Epithelial cell of prostate (primary cell): ENCODE data around the gene COL23A1.
"Not testable (repeated sequence)": the region's sequence is repeated elsewhere in the genome, so short reads cannot be mapped to it uniquely, and the experiment has no call there.

Experiments used
- DNase-seq: peaks from one replicate; pipeline ENCODE4 v3.0.0-alpha.2; 2011; ENCODE audit warnings: low read depth, low spot score
- H3K27ac ChIP-seq: fragments of 450-650 bp; 2 replicates; pipeline ENCODE4 v1.5.1; 2017; ENCODE audit warnings: mild to moderate bottlenecking

COL23A1 gene

DNA sequence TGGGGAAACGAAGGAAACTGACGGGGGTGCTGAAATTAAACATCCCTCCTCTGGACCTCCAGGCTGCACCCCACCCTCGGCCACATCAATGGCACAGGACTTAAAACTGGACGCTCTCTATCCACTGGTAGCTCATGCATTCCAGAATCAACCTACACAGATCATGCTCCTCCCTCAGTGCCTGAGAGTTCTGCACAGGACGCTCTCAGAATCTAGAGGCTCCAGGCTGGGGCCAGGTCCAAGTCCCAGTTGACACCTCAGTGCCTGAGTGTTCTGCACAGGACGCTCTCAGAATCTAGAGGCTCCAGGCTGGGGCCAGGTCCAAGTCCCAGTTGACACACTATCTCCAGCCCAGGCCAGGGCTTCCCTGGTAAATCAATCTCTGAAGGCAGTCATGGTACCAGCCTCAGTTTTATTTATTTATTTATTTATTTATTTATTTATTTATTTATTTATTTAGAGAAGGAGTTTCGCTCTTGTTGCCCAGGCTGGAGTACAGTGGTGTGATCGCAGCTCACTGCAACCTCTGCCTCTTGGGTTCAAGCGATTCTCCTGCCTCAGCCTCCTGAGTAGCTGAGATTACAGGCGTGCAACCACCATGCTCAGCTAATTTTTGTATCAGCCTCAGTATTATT, 103.2 kb downstream of the COL23A1 start:
- not testable (repeated sequence) for H3K27ac ChIP-seq, DNase-seq

DNA sequence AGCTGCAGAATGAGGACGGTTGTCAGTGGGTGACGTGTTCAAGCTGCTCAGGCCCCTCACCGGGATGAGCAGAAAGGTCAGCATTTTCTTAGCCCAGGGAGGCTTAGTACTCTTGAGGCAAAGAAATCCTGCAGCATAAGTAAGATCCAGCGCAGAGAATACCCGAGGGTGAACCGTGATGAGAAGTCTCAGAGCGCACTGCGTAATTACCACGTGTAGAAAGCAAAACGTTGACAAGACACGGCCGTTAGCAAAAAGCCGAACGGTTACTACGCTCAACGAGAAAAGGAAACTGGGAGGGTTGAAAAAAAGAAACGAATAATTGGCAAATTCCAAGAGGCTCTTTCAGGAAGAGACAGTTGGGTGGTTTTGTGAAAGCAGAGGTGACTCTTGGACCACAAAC, 104.0 kb downstream of the COL23A1 start:
- no peak for DNase-seq
- no peak overlapping the region for H3K27ac ChIP-seq

DNA sequence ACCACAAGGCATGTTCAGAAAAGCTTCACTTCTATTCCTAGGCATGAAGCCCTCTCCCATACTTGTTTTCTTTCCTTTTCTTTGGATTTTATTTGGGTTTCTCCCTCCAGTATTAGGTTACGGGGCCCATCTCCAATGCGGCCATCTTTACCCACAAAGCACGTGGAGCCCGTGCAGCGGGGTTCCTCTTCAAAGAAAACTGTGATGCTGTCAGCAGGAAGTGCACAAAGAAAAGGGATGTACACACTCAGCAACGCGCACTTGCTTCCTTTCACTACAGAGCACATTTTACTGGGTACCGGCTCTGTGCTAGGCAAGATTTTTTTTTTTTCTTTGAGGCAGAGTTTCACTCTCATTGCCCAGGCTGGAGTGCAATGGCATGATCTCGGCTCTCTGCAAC, 106.6 kb downstream of the COL23A1 start:
- H3K27ac ChIP-seq, result no peak overlapping the region
- DNase-seq, result no peak

DNA sequence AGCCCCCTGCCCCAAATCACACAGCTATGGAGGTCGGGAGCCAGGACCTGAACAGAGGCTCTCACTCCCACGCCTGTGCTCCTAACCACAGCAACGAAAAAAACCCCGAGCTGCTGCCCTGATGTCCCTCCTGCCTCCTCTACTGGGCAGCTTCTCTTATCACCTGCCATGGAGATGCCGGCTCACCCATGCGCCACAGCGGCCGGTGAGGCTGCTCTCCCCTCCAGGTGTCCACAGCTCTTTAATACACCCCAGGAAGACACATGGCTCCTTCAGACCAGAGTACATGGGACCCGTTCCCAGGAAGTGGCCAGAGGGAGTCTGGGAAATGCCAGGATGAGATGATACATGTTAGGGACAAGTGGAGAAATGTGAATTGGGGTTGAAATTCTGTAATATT, 110.9 kb downstream of the COL23A1 start:
- no peak overlapping the region for H3K27ac ChIP-seq

DNA sequence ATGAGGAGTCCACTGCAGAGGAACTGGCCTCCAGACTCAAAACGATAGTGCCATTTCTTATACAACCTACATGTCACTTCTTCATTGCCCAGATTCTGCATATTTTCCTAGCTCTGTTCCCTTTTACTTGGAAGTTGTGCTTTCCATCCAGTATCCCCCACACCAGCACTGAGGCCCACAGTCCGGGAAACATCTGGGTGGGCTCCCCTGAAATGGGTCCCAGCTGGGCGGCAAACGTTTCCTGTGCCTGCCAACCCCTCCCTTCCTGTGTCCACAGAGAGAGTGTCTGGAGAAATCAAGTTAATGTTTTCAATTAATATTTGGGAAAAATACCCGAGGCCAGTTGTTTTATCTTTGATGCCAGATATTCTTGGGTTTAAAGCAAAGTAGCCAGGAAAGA, 111.8 kb downstream of the COL23A1 start:
- no peak for DNase-seq

More for the DNA sequence above, 110.9 kb downstream of the COL23A1 start:
- no peak for DNase-seq

DNA sequence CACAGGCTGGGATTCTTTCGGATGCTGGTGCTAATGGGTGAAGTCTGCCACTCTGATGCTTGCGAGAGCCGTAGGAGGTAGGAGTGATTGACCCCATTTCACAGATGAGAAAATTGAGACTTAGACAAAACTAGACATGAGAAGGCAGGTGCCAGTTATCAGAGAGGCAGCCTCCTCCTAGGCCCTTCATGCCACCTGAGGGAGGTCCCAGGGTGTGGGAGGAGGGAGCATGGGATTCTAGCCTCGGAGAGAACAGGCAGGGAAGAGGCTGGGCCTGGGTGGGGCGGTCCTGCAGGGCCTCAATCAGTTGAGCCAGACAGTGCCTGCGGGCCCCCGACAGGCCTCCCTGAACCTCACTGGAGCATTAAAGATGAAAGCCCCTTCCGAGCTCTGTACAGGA, 112.4 kb downstream of the COL23A1 start:
- DNase-seq, result no peak
- H3K27ac ChIP-seq, result no peak overlapping the region

More for the DNA sequence above, 111.8 kb downstream of the COL23A1 start:
- H3K27ac ChIP-seq, result no peak overlapping the region

DNA sequence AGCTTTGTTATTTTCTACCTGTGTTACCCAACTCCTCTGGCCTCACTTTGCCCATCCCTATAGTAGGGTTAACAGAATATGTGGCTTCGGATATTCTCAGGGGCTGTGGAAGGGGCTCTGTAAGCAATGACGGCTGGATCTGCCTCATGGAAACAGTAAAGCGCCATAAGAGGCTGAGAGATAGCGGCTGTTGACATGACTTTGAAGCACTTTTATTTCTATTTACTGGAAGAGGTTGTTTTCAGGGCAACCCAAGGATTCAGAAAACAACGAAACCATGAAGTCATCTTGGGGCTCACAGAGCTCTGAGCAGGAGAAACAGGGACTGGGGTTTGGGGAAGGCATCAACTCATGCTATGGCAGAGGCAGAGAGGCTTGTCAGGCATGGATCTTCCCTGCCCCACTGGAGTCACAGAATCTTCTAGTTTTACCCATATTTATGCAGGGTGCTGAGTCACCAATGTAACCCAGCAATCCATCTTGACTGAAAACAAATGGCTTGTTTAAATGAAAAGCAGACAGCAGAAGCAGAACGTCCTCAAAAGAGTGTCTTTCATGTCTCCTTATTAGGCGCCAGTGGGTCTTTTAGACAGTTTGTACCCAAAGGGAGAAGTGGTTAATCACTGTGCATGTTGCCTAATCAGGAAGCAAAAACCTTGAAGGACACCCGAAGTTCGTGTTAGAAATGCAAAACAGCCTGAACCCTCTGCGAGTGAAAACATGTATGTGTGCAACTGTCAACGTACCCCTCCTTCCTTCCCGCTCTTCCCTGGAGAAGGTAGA, 113.0 kb downstream of the COL23A1 start:
- no peak overlapping the region for H3K27ac ChIP-seq
- no peak for DNase-seq

DNA sequence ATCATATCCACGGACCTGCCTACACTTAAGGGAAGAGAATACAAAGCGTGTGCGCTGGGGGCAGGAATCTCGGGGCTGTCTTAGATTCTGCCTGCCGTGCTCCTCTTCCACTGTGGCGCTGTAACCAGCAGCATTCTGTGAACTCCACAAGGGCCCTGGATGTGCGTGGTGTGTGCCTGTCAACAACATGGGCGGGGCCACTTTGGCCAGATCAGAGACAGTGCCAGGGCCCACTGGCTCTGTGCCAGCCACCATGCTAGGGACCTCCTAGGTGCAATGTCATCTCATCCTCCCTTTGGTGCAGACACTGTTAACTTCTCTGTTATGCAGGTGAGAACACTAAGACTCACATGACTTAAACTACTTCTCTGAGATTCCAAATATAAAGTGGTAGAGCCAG, 113.7 kb downstream of the COL23A1 start:
- no peak for DNase-seq
- no peak overlapping the region for H3K27ac ChIP-seq

DNA sequence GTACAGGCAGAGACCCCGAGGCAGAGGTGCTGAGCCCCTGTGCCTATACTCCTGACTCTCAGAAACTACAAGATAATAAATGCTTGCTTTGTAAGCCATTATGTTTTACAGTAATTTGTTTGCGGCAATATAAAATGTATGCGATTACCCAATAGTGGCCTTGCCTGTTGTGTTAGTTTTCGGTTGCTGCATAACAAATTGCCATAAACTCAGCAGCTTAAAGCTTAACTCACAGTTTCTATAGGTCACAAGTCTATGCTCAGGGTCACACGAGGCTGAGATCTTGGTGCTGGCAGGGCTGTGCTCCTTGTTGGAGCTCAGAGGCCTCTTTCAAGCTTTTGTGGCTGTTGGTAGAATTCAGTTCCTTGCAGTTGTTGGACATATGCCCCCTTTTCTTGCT, 114.8 kb downstream of the COL23A1 start:
- H3K27ac ChIP-seq, result no peak overlapping the region

DNA sequence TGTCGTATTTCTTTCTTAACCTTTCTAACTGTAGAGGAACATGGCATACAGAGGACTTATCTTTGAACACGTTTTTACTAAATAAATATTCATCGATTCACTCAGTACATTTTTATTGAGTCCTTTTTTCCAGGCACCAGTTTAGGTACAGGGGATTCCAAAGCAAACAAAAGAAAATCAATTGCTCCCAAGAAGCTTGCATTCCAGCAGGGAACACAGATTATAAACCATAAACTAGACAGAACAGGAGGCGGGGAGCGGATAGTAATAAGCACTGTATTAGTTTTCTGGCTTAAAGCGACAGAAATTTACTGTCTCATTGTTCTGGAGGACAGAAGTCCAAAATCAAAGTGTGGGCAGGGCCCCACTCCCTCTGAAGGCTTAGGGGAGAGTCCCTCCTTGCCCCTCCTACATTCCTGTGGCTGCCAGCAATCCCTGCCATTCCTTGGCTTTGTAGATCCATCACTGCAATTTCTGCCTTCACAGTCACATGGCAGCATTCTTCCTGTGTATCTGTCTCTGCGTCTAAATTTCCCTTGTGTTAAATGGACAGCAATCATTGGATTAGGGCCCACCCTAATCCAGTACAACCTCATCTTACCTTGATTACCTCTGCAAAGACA, 115.5 kb downstream of the COL23A1 start:
- DNase-seq, result no peak
- no peak overlapping the region for H3K27ac ChIP-seq

More for the DNA sequence above, 114.8 kb downstream of the COL23A1 start:
- DNase-seq, result no peak

DNA sequence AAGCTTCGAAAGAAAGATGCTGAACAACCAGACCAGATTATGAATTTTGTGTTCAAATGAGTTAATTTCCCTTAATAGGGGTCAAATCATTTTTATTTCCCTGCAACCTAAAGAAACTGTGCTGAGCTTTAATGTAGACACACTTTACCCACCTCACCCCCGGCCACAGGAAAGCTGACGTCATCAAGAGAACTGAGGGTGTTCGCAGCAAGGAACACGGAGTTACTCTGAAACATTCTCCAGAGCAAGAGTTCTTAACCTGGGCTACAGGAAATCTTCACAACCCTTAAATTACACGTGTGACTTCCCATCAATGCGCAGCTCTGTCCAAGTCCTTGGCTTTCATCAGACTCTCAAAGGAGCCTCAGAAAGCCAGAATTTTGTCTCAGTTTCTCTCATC, 116.3 kb downstream of the COL23A1 start:
- no peak for DNase-seq

DNA sequence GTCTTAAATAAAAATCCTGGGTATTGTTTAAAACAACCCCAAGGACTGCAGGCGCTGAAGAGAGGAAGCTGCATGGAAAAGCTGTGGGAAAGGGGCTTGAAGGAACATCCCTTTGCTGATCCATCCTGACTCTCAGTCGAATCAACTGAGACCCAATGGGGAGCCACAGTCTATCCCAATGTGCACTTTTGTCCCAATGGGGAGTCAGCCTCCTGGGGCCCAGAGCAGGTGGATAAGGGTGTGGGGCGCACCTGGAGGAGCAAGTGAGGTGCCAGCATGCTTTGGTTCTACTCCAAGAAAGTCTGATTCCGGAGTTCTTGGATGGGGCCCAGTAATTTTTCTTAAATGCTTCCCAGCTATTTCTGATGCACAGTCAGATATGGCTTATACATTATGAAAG, 118.1 kb downstream of the COL23A1 start:
- DNase-seq, result no peak
- H3K27ac ChIP-seq, result no peak overlapping the region

More for the DNA sequence above, 116.3 kb downstream of the COL23A1 start:
- no peak overlapping the region for H3K27ac ChIP-seq

DNA sequence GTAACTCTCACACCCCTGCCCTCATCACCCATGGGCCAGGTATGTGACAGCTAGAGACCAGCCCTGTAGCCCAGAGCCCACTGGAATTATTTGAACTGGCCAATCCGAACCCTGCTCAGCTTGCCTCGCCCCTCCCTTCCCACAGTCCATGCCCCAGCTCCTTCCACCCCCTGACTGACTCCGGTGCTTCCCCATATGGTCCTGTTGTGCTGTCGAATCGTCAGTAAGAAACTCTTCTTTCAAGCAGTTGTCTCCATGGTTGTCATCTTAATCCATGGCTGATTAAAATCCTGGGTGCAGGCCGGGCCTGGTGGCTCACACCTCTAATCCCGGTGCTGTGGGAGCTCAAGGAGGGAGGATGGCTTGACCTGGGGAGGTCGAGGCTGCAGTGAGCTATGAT, 118.5 kb downstream of the COL23A1 start:
- H3K27ac ChIP-seq, result no peak overlapping the region
- no peak for DNase-seq

DNA sequence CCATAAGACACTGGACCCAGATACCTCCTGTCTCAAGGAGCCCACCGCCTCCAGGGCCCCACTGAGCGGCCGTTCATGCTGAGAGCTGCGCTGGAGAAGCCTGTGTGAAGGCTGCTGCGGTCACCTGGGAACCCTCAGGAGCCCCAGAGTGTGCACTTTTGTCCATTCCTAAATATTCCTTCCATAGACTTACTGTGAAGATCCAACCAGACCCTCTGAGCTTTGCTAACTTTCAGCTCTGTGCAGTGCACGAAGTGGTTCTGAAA, 119.5 kb downstream of the COL23A1 start:
- no peak for DNase-seq

DNA sequence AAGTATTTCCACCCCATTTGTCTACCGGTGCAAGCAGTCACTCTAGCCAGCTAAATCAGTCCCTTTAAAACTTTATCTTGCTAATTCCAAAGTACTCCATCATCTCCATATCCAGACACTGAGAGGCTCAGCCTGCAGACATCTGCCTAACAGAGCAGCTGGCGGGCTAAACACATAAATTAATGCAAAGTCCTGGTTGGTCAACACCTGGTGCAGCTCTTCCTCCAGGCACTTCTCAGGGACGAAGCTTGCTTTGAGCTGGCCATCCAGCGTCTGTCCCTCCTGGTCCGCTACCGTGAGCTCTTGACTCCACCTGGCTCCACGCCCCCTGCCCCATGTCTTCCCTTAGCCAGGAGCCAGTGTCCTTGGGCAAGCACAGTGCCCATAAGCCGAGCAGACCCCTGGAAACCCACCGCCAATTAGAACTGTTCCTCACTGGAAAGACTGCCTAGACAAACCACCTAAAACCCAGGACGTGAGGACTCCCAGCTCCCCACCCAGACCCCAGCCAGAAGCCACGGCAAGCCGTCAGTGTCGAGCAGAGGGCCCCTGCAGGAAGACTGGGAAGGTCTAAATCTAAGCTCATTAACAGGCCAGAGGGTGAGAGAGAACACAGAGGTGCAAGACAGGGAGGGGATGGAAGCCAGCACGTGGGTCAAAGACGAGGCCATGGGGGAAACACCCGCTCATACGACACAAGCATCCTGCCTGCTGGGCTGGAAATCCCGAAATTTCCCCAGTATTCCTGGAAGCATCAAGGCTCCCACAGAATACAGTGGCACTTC, 120.0 kb downstream of the COL23A1 start:
- H3K27ac ChIP-seq, result no peak overlapping the region
- no peak for DNase-seq

More for the DNA sequence above, 119.5 kb downstream of the COL23A1 start:
- no peak overlapping the region for H3K27ac ChIP-seq

DNA sequence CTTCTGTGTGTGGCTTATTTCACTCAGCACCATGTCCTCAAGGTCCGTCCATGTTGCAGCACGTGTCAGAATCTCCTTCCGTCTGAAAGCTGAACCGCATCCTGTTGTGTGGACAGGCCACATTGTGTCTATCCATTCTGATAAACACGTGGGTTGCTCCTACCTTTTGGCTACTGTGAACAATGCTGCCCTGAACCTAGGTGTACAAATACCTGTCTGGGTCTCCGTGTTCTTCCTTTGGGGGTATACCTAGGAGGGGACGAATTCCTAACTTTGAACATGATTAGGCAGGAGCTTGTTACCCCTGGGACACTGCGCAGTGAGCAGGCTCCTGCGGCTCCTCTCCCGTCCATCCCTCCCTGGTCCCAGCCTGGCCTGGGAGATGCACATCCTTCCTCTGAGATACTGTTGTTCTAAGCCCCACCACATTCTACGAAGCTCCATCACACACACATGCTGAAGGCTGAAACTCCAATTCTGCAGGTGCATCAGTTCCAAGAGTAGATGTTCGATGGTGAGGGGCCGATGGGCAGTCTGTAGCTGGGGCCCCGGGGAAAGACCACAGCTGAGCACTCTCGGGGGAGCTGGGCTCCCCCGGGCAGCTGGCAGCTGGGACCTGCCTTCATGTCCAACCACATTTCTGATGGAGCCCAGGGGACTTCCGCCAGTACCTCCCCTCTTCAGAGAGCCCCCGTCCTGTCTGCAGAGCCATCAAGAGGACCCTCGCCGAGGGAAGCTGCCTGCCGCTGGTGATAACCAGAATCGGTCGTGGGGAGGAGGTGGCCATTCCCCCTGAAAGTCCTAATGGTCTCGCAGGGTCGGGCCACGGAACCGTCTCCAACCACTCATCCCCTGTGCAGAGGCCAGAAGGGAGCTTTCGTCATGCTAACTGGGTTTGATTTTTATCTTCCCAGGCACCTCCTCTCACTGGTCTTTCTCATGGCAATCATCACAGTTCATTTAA, 120.9 kb downstream of the COL23A1 start:
- DNase-seq, result no peak
- no peak overlapping the region for H3K27ac ChIP-seq

DNA sequence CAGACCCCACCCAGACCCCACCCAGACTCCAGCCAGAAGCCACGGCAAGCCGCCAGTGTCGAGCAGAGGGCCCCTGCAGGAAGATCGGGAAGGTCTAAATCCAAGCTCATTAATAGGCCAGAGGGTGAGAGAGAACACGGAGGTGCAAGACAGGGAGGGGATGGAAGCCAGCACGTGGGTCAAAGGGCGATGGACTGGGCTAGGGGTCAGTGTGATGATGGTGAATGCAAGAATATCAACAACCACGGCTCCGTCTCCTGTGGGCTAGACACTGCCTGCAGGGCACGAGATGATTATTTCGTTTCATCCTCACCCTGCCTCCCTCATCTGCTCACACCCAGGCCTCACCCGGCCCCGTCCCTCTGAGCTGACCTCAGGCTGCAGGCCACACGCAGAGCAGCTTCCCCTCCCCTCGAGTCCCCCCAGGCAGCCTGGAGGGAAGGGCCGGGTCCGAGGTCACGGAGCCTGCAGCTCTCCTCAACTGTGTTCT, 122.0 kb downstream of the COL23A1 start:
- H3K27ac ChIP-seq, result no peak overlapping the region
- DNase-seq, result no peak

DNA sequence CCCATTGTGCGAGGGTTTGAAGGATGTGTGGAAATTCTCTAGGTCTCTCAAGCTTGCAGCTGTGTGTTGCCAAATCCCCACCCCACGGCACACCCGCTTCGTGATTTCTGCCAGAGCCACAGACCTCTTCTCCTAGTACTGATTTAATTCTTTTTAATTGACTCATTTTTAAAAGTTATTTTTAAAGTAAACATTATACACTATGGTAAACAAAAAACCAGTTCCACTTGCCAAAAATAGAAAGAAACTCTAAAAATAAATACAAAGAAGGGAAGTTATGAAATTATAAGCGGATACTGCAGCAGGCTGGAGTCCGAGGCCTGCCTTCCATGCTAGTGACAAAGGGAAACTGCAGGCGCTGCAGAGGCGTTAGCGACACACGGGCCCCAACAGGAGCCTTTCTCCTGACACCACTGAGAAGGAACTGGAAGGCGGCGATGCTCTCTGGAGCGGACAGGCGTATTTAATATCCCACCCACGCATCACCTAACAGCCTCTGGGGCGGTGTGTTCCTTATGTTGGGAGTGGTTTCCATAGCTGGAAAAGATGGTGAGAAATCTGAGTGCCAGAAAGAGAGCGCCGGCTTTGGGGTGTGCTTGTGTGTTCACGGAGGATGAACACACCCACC, 122.5 kb downstream of the COL23A1 start:
- DNase-seq, result no peak
- no peak overlapping the region for H3K27ac ChIP-seq

DNA sequence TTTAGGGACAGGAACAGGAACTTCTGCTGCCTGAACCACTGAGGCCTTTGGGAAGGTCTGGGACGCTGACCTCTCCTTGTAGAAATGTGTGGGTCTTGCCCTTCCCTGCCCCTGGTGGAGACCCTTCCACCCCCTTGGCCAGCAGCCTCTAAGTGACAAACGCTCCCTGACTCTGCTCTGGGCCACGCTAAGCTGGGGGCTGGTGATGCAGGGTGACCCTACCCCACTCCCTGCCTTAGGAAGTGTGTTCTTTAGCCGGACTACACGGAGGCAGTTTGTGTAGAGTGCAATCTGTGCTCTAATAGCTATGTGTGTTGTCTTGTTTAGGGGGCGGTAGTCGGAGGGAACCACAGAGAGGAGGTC, 123.0 kb downstream of the COL23A1 start:
- H3K27ac ChIP-seq, result no peak overlapping the region

More for the DNA sequence above, 123.0 kb downstream of the COL23A1 start:
- DNase-seq, result no peak
